HEK293 (cell line): ENCODE data around the gene RIPOR1.

Experiments used
- CTCF ChIA-PET: fragments of 350-600 bp; formaldehyde crosslinking; extraction: SDS; loops from one replicate; lab custom pipeline; 2021; ENCODE audit warnings: antibody characterized with exemption; lab: Yijun Ruan, JAX
- POLR2A ChIA-PET: fragments of 300-600 bp; formaldehyde crosslinking; extraction: SDS; loops from one replicate; lab custom pipeline; 2020; ENCODE audit warnings: antibody characterized with exemption, inconsistent platforms; lab: Yijun Ruan, JAX
- H3K27ac ChIP-seq: fragments of 200-500 bp; sonication (Bioruptor generic); 2 replicates; pipeline ENCODE4 v1.5.1; 2014; ENCODE audit warnings: low read depth, low read length, control low read depth, inconsistent platforms; ENCODE audit errors: extremely low read depth
- H3K36me3 ChIP-seq, 2 experiments: fragments of 200-500 bp in 1 of 2; sonication (Bioruptor generic) in 1 of 2; 1 replicate in 1 of 2; 2 replicates in 1 of 2; pipeline ENCODE4 v1.5.1; 2014 to 2017; ENCODE audit warnings: inconsistent platforms in 2 of 2, low read length in 2 of 2; ENCODE audit not compliant: control insufficient read depth in 2 of 2, insufficient read depth in 1 of 2
- H3K4me1 ChIP-seq: fragments of 200-500 bp; sonication (Bioruptor generic); 2 replicates; pipeline ENCODE4 v1.5.1; 2014; ENCODE audit warnings: mild to moderate bottlenecking, low read length, inconsistent platforms; ENCODE audit not compliant: control insufficient read depth, insufficient read depth
- H3K4me3 ChIP-seq: 2 replicates; pipeline ENCODE4 v1.5.1; 2011; ENCODE audit warnings: low read depth, mild to moderate bottlenecking, control low read depth, low read length, moderate library complexity
- H3K9me3 ChIP-seq: fragments of 200-500 bp; sonication (Bioruptor generic); 2 replicates; pipeline ENCODE4 v1.5.1; 2014; ENCODE audit warnings: low read depth, low read length, inconsistent platforms; ENCODE audit not compliant: control insufficient read depth, insufficient read depth
- BCL11B ChIP-seq: fragments of 450-650 bp; formaldehyde crosslinking; IDR thresholded peaks from 2 replicates; pipeline ENCODE4 v1.5.1; 2016; ENCODE audit warnings: low read depth, missing biosample characterization, missing genetic modification characterization
- GLI4 ChIP-seq: fragments of 450-650 bp; formaldehyde crosslinking; IDR thresholded peaks from 2 replicates; pipeline ENCODE4 v1.5.1; 2016; ENCODE audit warnings: missing biosample characterization, missing genetic modification characterization
- OSR2 ChIP-seq: fragments of 450-650 bp; formaldehyde crosslinking; IDR thresholded peaks from 2 replicates; pipeline ENCODE4 v1.5.1; 2016; ENCODE audit warnings: missing biosample characterization, missing genetic modification characterization
- PRDM1 ChIP-seq: fragments of 450-650 bp; formaldehyde crosslinking; IDR thresholded peaks from 2 replicates; pipeline ENCODE4; 2016; ENCODE audit warnings: missing biosample characterization, missing genetic modification characterization
- ZBTB20 ChIP-seq: fragments of 450-650 bp; formaldehyde crosslinking; IDR thresholded peaks from 2 replicates; pipeline ENCODE4 v1.5.1; 2016; ENCODE audit warnings: missing biosample characterization, missing genetic modification characterization
- ZFP37 ChIP-seq: fragments of 450-650 bp; formaldehyde crosslinking; IDR thresholded peaks from 2 replicates; pipeline ENCODE4 v1.5.1; 2016; ENCODE audit warnings: missing biosample characterization, missing genetic modification characterization
- ZNF121 ChIP-seq: fragments of 450-650 bp; formaldehyde crosslinking; IDR thresholded peaks from 2 replicates; pipeline ENCODE4 v1.5.1; 2016; ENCODE audit warnings: missing biosample characterization, missing genetic modification characterization
- ZNF211 ChIP-seq: fragments of 450-650 bp; formaldehyde crosslinking; IDR thresholded peaks from 2 replicates; pipeline ENCODE4 v1.5.1; 2016; ENCODE audit warnings: low read depth, missing biosample characterization, missing genetic modification characterization
- ZNF391 ChIP-seq: fragments of 450-650 bp; formaldehyde crosslinking; IDR thresholded peaks from 2 replicates; pipeline ENCODE4 v1.5.1; 2016; ENCODE audit warnings: low read depth, missing biosample characterization, missing genetic modification characterization, borderline replicate concordance
- ZNF521 ChIP-seq: fragments of 450-650 bp; formaldehyde crosslinking; IDR thresholded peaks from 2 replicates; pipeline ENCODE4 v1.5.1; 2017; ENCODE audit warnings: missing biosample characterization, mild to moderate bottlenecking, missing genetic modification characterization
- ZNF600 ChIP-seq: fragments of 450-650 bp; formaldehyde crosslinking; IDR thresholded peaks from 2 replicates; pipeline ENCODE4 v1.5.1; 2016; ENCODE audit warnings: missing biosample characterization, missing genetic modification characterization
- ZNF623 ChIP-seq: fragments of 450-650 bp; formaldehyde crosslinking; IDR thresholded peaks from 2 replicates; pipeline ENCODE4 v1.5.1; 2016; ENCODE audit warnings: missing biosample characterization, missing genetic modification characterization
- ZNF791 ChIP-seq: fragments of 450-650 bp; formaldehyde crosslinking; IDR thresholded peaks from 2 replicates; pipeline ENCODE4 v1.5.1; 2016; ENCODE audit warnings: missing biosample characterization, missing genetic modification characterization
- TF ChIP-seq, protein P1 (sequence below): fragments of 450-650 bp; IDR thresholded peaks from 2 replicates; pipeline ENCODE4 v1.5.1; 2018; ENCODE audit warnings: missing biosample characterization, missing genetic modification characterization
- TF ChIP-seq, protein P2 (sequence below): fragments of 450-650 bp; formaldehyde crosslinking; IDR thresholded peaks from 2 replicates; pipeline ENCODE4 v1.5.1; 2017; ENCODE audit warnings: missing biosample characterization, missing genetic modification characterization

RIPOR1 gene

DNA sequence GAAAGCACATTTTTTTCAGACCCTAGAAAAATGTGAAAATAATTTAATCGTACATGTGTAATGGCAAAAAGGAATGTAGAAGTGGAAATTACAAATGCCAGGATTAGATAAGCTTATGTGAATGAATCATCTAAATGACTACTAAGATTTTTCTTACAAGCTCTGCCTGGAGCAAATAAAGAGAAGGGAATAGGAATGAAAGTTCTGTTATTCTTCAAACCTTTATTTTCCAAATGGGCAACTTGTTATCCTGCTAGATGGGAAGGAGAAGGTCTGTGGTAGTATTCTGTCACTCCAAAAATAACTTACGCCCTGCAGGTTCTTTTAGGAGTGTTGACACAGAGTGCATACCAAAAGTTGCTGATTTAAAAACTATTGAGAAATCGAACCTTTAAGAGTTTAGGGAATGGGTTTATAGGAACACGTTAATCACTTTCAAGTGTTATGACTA, 43.4 kb downstream of the RIPOR1 start (continued):
- TF ChIP-seq BCL11B (tag by site-specific recombination): no peak

DNA sequence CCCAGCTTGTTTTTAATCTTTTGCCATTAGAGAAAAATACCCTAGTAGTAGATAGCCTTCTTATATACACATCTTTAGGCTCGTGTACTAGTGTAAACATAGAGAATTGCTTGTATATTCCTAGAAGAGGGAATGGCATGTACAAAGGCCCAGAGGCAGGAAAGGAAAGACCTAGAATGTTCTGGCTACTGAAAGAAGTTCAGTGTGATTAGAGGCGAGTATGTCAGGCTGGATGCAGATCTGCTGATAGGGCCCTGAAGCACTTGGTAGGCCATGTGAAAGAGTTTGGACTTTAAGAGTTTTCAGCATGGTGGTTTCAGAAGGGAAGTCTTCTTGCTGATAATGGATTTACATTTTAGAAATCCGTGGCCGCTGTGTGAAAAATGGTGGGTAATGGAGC, 51.1 kb downstream of the RIPOR1 start:
- CTCF ChIA-PET: interaction anchor here (0.8 to 1.4 kb wide), 2 partner anchors 10 to 15 kb away, joined by 3 to 4 read pairs; no protein-coding TSS in a partner anchor
- TF ChIP-seq ZNF391 (tag by site-specific recombination): no peak
- TF ChIP-seq ZNF623 (tag by site-specific recombination): peak; percentile 72
- TF ChIP-seq, all 188 proteins: peak for 1
- Histone ChIP-seq H3K4me3 (no peak overlapping the region), H3K9me3 (no peaks in the 10 kb centered on the region), H3K27ac (no peak overlapping the region), H3K4me1 (no peaks in the 10 kb centered on the region), H3K36me3 (peaks cover 30 to 37% of the 10 kb centered on the region in 2 experiments; a peak in 2 of 3 replicates)
- POLR2A ChIA-PET: no interaction called here

DNA sequence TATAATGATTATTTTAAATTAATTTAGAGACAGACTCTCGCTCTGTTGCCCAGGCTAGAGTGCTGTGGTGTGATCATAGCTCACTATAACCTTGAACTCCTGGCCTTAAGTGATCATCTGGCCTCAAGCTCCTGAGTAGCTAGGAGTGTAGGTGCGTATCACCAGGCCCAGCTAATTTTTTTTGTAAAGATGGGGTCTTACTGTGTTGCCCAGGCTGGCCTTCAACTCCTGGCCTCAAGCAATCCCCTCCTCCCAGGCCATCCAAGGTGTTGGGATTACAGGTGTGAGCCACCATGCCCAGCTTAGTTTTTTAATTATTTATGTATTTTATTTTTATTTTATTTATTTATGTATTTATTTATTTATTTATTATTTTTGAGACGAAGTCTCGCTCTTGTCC, 51.6 kb downstream of the RIPOR1 start:
- CTCF ChIA-PET: interaction anchor here (0.7 to 1.4 kb wide), 2 partner anchors 16 to 26 kb away, joined by 3 to 4 read pairs; no protein-coding TSS in a partner anchor
- Histone ChIP-seq H3K36me3 (peaks cover 25 to 31% of the 10 kb centered on the region in 2 experiments; a peak in 2 of 3 replicates), H3K4me3 (no peak overlapping the region), H3K27ac (no peak overlapping the region), H3K4me1 (no peaks in the 10 kb centered on the region)
- POLR2A ChIA-PET: no interaction called here
- TF ChIP-seq ZNF121 (tag by site-specific recombination): peak; percentile 84
- TF ChIP-seq GLI4 (tag by site-specific recombination): no peak
- TF ChIP-seq, all 188 proteins: peak for 1
- H3K9me3 ChIP-seq: no peaks in the 10 kb centered on the region

DNA sequence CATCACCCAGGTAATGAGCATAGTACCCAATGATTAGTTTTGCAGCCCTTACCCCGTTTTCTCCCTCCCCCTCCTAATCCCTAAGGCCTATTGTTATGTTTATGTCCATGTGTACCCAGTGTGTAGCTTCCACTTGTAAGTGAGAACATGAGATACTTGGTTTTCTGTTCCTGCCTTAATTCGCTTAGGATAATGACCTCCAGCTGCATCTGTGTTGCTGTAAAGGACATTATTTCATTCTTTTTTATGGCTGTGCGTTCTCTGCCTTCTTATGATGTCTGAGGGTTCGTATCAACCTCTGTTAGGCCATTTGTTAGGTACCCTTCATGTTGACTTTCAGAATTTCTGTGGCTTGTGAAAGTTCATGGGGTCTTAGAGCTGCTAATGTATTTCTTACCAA, 64.7 kb downstream of the RIPOR1 start:
- Histone ChIP-seq H3K4me3 (no peak overlapping the region), H3K4me1 (peaks cover 9% of the 10 kb centered on the region; the same call in 1 of the 2 replicates), H3K36me3 (peaks cover 3 to 5% of the 10 kb centered on the region in 2 experiments; a peak in 2 of 3 replicates), H3K27ac (no peak overlapping the region), H3K9me3 (no peaks in the 10 kb centered on the region)
- ChIA-PET CTCF (interaction anchor here (1.3 to 1.4 kb wide), 2 partner anchors 20 to 72 kb away, joined by 3 read pairs; no protein-coding TSS in a partner anchor), POLR2A (interaction anchor here (0.5 kb wide), 1 partner anchor 26 kb away, joined by 6 read pairs; no protein-coding TSS in a partner anchor)
- TF ChIP-seq ZNF521 (tag by site-specific recombination) (no peak), PRDM1 (tag by site-specific recombination) (peak; percentile 47; the same call in 1 of the 2 replicates), ZNF600 (tag by site-specific recombination) (peak; percentile 78), OSR2 (tag by site-specific recombination) (0 out of 2 replicates have a peak, but pooled peaks have one; percentile 7), ZFP37 (no peak), ZBTB20 (no peak), ZNF211 (tag by site-specific recombination) (no peak), ZNF791 (tag by site-specific recombination) (no peak)
- TF ChIP-seq, protein P1, sequence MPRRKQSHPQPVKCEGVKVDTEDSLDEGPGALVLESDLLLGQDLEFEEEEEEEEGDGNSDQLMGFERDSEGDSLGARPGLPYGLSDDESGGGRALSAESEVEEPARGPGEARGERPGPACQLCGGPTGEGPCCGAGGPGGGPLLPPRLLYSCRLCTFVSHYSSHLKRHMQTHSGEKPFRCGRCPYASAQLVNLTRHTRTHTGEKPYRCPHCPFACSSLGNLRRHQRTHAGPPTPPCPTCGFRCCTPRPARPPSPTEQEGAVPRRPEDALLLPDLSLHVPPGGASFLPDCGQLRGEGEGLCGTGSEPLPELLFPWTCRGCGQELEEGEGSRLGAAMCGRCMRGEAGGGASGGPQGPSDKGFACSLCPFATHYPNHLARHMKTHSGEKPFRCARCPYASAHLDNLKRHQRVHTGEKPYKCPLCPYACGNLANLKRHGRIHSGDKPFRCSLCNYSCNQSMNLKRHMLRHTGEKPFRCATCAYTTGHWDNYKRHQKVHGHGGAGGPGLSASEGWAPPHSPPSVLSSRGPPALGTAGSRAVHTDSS (tag by site-specific recombination): no peak
- TF ChIP-seq, protein P2, sequence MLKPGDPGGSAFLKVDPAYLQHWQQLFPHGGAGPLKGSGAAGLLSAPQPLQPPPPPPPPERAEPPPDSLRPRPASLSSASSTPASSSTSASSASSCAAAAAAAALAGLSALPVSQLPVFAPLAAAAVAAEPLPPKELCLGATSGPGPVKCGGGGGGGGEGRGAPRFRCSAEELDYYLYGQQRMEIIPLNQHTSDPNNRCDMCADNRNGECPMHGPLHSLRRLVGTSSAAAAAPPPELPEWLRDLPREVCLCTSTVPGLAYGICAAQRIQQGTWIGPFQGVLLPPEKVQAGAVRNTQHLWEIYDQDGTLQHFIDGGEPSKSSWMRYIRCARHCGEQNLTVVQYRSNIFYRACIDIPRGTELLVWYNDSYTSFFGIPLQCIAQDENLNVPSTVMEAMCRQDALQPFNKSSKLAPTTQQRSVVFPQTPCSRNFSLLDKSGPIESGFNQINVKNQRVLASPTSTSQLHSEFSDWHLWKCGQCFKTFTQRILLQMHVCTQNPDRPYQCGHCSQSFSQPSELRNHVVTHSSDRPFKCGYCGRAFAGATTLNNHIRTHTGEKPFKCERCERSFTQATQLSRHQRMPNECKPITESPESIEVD (tag by site-specific recombination): peak; percentile 59; the same call in 1 of the 2 replicates
